Muscle of back (tissue), 10 donors: Measurements from ENCODE around the gene LAMP2. TPM values are rescaled to one million over a fixed set of nuclear protein-coding genes. Genes with fewer than 3 reads are reported as not detected.

Source experiments
- polyA plus RNA-seq, 10 donors: library from polyadenylated mRNA; unstranded; fragments of 120-200 nt; gene quantifications; one replicate each; pipeline ENCODE4 v1.2.1, GENCODE V29; 2013; ENCODE audit not compliant: insufficient read length in 10 of 10

The LAMP2 gene
- polyA plus RNA-seq, 10 donors = 101 to 148 (median 124) TPM

Other genes with a start within 250 kb of the LAMP2 start
- gene ZBTB33, start 218.5 kb downstream of the LAMP2 start, polyA plus RNA-seq = 10 to 100 TPM; 13.6 to 20.9 (median 15.7) TPM
- gene TMEM255A, start 157.8 kb downstream of the LAMP2 start, polyA plus RNA-seq = 10 to 100 TPM in 6 of 10 donors, 1 to 10 TPM in 4; 7.7 to 16.3 (median 10.6) TPM
- 100 to 1,000 TPM; 155 to 376 (median 258) TPM for gene ATP1B4, start 107.2 kb downstream of the LAMP2 start, polyA plus RNA-seq
- gene CUL4B, start 91.7 kb upstream of the LAMP2 start, polyA plus RNA-seq = 10 to 100 TPM; 25.2 to 42.7 (median 32.3) TPM
- 10 to 100 TPM; 36.8 to 50.7 (median 41.2) TPM for gene MCTS1, start 134.8 kb upstream of the LAMP2 start, polyA plus RNA-seq
- gene C1GALT1C1, start 160.8 kb upstream of the LAMP2 start, polyA plus RNA-seq = 10 to 100 TPM; 15.8 to 21.1 (median 18.8) TPM